GDM1 (cell line): Measurements from ENCODE around the gene ZAP70.

ENCODE experiments used
- DNase-seq: peaks from one replicate; lab custom pipeline; 2025; lab: John Stamatoyannopoulos, UW

Gene ZAP70

DNA sequence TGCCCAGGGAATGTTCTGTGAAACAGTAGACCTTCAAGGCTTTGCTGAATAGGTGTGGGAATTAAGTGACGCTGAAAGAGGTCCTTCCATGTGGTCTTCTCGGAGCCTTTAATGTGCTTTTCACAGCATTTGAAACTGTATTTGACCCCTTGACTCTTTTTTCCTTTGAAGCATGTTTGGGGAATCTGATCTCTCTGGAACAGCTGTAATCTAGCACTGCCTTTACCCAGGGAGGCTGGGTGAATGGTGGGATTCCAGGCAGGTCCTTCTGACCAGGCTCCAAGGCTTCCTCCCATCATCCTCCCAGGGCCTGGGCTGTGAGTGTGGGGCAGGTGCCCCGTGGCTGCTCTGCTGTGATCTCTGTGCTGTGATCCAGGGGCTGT, 4.2 kb downstream of the ZAP70 start:
- DNase-seq: no peak

DNA sequence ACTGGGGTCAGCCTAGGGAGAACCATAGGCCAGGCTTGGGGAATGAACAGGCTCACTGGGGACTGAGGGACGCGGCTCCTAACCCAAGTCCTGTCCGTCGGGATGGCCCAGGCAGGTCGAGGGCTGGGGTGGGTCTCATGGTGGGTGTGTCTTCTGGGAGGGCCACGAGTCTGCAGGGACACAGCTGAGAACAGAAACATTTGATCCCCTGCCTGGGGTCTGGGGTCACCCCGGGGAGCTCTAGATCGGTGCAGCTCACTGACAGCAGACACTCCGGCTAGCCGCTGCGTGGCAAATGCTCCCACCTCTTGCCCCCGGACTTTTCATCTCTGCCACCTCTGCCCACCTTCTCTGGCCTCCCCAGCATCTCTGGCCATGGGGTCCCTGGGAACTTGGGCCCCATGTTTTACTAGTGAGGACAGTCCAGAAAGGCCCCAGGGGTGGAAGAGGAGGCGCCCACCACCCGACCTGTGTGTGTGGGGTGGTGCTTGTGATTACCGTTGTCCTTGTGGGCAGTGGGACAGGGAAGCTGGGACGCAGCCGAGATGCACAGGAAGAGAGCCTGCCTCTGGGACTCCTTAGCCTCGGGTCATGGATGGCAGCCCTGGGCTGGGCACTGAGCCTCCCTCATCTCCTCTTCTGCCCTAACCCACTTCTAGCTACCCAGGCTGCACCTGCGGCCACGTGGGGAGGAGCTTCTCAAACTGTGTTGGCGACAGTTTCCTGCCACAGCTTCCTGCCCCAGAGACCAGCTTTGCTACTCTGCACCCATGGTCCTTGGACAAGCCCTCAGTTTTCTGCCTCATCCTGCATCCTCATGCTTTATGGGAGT, 4.9 kb downstream of the ZAP70 start:
- DNase-seq: peak; percentile 76

DNA sequence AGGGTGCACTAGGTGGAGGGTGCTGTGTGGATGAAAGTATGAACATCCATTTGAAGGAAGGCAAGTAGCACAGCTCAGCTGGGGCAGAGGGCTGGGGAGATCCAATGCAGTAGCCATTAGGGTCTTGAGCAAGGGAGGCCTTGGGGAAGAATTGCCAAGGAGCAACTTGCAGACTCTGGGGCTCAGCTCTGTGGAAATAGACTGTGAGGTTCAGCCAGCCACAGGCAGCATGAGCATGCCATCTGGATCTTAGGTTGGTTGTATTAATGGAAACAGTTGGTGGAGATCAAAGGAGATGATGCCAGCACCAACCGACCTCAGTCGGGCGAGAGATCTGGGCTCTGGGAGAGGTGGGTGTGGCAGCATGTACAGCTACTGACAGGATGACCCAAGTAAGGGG, 5.6 kb downstream of the ZAP70 start:
- DNase-seq: no peak

DNA sequence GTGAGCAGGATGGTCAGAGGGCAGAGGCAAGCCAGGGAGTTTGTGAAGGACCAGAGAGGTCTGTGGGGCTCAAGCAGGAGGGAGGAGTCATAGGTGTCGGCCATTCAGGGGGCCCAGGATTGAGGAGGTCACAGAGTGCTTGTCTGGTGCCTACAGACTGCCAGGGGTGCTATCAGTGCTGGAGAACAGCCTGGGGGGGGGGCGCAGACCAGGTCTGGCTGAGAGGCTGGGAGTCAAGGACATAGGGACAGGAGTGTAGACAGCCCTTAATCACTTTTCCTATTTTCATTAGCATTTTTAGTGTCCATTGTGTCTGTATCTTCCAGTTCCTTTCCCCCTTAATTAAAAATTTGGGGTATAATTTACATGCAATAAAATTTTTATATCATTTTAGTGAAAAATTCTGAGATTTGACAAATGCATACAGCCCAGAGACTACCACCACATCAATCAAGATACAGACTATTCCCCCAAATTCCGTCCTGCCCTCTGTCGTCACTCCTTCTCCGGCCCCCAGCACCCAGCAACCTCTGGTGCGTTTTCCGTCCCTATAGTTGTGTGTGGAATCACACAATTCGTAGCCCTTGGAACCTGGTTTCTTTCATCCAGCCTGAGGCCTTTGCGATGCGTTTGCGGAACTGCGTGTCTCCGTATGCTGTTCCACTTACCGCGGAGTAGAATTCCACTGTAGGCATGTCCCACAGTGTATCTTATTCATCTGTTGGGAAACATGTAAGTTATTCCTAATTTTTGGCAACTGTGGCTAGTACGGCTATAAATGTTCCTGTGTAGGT, 6.2 kb downstream of the ZAP70 start:
- no peak for DNase-seq

DNA sequence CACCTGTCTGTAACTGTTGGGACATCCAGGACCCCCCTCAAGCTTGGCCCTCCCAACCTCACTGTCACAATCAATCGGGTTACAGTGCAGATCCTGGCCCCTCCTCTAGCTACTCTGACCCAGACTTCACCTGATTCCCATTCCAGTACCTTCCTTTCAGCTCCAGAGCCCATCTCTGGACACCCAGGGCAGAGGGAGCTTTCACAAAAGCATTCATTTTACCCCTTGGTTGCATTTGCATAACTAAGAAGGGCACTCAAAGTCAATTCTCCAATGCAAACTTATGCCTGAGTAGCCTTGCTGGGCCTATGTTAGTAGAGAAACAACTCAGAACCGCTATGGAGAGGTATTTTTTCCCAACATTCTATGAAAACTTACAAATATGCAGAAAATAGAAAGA, 7.4 kb downstream of the ZAP70 start:
- DNase-seq: no peak

DNA sequence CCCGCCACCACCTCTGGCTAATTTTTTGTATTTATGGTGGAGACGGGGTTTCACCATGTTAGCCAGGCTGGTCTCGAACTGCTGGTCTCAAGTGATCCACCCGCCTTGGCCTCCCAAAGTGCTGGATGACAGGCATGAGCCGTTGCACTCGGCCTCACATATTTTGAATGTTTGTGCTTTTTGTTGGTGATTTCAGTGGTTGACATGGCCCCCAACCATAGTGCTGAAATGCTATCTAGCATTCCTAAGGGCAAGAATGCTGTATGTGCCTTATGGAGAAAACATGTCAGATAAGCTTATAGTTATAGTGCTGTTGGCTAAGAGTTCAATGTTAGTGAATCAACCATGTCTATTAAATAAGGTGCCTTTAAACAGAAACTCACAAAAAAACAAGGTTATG, 8.9 kb downstream of the ZAP70 start:
- DNase-seq: no peak

DNA sequence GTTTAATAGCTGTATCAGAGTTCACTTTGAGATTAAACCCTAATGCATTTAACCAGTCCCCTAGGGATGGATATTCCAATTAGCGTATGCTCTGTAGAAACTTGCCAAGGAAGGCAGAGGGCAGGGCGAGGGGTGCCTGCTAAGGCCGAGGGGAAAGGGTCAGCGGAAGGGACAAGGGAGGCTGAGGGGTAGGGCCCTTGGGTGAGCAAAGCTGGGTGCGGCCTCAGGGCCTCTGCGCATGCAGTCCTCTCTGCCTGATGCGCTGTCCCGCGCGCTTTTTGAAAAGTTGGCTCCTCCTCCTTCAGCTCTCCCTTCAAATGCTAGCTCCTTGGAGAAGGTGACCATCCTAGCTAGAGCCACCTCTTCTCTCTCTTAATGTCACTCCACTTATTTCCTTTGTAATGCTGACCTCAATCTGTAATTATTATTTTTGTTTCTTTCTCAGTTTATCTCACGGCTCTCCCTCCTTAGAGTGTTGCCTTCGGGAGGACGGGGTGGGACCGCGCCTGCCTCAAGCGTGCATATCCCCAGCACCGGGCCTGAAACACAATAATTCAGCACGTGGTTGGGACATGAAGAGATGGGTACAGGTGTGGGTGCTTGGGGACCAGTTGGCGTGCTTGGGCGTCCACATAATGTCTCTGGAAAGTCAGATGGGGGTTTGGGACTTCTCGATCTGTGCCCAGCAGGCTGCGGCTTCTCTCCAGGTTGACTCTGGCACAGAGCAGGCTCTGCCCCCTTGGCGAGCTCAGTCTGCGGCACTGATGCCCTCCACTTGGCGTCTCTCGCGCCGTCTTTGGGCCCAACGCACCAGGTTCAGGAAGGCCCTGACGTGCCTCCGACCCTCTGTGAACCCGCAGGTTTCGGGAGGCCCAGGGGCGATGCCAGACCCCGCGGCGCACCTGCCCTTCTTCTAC, 10.0 kb downstream of the ZAP70 start:
- DNase-seq: no peak

DNA sequence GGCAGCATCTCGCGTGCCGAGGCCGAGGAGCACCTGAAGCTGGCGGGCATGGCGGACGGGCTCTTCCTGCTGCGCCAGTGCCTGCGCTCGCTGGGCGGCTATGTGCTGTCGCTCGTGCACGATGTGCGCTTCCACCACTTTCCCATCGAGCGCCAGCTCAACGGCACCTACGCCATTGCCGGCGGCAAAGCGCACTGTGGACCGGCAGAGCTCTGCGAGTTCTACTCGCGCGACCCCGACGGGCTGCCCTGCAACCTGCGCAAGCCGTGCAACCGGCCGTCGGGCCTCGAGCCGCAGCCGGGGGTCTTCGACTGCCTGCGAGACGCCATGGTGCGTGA, 10.7 kb downstream of the ZAP70 start:
- DNase-seq: no peak

DNA sequence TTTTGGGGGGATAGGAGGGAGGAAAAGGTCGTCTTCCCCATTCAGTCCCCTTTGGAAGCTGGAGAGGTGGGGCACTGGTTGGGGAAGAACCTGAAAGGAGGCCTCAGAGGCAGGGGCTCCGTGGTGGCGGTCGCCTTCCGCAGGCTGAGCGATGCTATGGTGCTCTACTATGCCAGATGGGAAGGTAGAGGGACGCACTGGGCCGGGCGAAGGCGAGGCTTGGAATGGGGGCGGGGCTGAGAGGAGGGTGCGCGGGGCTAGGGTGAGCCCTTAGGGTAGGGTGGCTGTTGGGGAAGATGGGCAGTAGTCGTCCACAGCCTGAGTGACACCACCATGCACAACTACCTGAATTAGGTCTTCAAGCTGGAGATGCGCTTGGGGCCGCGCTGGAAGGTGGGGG, 11.1 kb downstream of the ZAP70 start:
- no peak for DNase-seq

DNA sequence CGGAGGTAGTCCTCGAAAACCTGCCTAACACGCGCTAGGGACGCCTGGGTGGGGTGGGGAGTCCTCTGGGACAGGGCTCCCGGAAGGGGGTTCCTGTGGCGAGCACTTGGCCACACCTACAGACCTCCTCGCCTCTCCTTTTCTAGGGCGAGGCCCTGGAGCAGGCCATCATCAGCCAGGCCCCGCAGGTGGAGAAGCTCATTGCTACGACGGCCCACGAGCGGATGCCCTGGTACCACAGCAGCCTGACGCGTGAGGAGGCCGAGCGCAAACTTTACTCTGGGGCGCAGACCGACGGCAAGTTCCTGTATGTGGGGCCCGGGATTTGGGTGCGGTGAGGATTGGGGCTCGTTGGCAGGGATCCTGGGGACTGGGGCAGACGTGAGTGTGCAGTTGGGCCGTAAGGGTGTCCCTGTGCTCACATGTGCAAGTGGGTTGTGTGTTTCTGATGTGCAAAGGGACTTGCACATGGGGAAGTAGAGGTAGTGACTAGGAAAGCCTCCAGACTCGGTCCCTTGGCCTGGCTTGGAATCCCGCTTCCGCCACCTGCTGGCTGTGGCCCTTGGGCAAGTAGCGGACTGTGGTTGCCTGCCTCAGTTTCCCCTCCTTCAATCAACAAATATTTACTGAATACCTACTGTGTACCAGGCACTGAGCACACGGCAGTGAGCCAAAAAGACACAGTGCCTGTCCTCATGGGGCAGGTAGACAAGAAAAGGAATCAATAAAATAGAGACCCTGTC, 11.7 kb downstream of the ZAP70 start:
- no peak for DNase-seq

DNA sequence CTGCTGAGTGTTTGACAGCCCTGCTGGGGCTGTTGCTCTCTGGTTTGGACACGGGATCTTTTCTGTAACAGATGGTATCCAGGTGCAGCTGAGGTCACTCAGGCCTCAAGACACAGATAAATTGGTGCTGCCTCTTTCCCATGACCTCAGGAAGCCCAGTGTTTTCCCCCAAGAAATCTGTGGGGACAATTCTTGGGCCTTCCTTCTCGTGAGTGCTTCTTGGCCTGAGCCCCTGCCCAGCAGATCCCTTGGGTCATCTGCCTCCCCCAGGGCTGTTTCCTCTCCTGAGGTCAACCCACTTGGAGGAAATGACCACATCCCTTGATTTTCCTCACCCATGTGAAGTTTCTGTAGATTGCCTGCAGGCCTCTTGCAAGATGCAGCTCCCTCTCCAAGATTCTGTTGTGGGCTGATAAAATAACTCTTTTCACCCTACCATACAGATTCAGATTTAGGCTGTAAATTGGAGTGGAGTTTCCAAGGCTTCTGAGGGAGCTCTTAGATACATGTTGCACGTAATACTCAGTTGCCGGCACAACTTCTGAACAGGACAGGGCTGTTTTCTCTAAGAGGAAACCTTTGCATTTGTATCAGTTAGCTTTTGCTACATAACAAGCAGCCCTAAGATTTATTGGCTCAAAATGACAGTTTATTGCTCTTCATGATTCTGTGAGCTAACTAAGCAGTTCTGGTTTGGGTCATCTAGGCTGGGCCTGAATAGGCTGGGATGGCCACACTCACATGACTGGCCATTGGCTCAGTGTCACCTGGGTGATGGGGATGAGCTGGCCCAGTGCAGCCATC, 13.1 kb downstream of the ZAP70 start:
- DNase-seq: no peak

DNA sequence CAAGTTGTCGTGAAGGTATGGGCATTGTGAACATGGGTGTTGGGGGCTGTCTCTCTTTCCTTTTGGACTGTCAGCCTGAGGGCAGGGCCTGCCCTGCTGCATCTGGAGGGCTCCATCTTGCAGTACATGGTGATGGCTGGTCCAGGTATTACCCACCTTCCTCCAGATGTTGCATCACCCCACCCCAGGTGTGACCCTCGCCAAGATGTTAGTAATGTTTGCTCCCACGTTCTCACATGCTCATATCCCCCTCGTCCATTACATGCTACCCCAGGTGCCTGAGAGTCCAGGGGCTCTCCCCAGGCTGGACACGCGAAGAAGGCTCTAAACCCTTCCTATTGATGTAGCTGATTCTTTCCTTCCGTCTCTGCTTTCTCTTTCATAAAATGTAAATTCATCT, 13.9 kb downstream of the ZAP70 start:
- no peak for DNase-seq

DNA sequence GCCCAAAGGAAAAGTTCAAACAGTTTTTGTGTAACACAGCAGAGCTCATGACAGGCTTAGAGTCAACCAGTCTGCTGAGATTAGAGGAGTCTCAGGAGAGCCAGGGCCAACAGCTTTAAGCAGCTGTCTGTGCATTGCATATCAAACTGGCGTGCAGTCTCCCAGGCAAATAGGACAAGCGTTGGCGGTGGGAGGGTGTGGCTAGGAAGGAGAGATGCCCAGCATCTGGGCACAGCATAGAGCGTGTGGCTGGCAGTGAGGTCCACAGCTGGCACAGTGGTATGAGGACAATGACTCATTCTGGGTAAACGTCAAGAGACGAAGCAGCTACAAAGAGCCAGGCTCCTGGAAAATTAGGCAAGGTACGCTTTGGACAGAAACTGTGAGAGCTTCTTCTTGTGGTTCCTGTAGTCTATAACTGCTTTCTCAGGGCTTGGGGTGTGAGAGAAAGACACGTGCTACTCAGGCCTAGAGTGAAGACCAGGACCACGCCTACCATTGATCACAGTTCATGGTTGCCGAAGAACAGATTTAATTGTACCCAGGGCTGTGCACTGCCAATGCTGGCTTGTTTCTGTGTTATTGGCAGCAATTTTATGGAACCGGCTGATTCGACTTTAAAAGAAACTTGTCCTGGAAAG, 14.8 kb downstream of the ZAP70 start:
- no peak for DNase-seq

DNA sequence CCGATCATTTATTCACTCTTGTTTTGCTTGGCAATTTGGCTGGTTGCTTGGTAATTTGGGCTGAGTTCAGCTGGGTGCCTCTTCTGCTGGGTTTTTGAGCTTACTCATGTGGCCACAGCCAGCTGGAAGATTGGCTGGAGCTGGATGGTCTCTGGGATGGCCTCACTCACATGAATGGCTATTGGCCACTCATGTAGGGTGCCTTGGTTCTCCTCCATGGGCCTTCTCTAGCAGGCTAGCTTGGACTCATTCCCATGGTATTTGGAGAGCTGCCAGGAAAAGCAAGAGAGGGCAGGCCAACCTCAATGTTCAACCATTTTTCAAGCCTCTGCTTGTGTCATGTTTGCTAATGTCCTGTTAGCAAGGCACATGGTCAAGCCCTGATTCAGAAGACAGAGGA, 16.9 kb downstream of the ZAP70 start:
- DNase-seq: no peak

DNA sequence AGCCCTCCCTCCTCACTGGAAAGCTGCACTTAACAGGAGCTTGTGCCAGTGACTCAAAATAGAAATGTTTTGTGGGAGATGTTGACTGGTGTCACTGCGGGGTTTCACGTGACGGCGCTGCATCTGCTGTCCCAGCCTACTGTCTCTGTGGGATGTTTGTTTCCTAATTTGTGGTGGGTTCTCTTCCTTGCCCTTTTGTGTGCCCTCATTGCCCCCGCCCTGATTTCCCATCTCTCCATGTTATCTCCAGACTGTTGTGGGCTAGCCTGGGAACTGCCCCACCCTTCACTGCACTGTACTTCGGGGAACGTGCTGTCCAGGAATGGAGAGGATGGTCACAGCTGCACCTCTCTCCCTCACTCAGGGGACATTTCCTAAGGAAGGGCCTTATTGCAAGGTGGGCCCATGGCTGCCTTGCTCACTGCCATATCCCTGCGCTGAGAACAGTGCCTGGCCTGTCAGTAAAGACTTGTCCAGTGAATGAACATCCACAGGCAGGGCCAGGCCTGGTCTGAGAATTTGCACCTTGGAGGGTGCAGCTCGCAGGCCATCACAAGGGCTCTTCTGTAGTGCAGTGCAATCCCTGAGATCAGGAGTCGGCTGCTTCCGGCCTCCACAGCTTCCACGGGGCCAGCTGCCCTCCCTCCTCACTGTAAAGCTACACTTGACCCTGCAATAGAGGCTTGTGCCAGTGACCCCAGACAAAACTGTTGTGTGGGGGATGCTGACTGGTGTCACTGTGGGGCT, 18.1 kb downstream of the ZAP70 start:
- no peak for DNase-seq

DNA sequence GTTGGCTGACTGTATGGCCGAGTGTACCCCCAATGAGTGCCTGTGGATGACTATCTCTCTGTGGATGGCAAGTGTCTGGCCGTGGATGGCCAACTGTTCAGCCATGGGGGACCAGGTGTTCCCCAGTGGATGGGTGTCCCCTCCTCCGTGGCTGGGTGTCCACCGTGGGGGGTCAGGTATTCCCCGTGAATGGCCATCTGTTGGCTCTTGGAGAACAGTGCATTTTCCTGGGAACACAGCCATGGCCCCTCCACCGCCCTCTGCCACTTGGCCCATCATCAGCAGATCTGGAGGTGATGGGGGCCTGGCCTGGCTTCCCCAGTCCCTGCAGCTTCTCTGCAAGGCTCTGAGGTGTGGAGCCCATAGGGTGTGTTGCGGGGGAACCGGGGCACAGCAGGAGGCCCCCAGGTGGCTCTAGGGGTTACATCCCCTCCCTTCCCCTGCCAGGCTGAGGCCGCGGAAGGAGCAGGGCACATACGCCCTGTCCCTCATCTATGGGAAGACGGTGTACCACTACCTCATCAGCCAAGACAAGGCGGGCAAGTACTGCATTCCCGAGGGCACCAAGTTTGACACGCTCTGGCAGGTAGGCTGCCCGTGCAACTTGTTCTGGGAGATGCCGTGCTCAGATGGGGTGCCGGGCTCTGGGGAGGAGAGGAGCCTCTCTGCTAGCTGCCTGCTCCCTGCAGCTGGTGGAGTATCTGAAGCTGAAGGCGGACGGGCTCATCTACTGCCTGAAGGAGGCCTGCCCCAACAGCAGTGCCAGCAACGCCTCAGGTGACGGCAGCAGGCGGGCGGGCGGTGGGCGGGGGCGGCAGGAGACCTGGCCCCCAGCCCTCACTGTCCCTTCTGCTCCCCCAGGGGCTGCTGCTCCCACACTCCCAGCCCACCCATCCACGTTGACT, 19.3 kb downstream of the ZAP70 start:
- no peak for DNase-seq

DNA sequence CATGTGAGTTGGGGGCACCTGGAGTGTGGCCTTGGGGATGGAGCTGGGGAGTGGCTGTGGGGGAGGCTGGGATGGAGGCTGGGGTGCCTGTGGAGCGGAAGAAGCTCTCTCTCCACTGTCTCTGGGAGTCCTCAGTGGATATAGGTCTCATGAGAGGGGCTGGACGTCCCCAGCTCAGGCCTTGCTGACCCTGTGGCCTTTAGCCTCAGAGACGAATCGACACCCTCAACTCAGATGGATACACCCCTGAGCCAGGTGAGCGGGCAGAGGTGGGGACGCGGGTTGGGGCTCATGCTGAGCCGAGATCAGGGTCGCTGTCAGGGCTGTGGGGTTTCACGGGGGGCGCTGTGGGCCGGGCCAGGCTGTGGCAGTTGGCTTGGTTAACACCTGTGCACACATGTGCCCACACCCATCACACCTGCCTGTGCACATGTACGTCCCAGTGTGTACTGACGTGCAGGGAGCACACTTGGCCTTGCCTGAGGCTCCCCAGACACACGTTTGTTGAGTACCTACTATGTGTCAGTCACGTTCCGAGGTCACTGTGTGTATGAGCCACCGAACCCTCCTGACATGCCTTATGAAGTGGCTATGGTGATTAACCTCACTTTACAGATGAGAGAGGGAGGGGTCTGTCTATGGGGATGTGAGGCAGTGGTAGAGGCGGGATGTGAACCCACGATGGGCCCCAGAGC, 20.1 kb downstream of the ZAP70 start:
- DNase-seq: no peak
